ENCODE results near the gene CCDC50. TPM values are rescaled to one million over a fixed set of nuclear protein-coding genes. Genes with fewer than 3 reads are reported as not detected.
A peak's percentile ranks its signal among the peaks of the same experiment; 100 is the strongest.

CCDC50 gene
- total RNA-seq, 1 donor from 2014 or later, result 89.9 TPM

DNA sequence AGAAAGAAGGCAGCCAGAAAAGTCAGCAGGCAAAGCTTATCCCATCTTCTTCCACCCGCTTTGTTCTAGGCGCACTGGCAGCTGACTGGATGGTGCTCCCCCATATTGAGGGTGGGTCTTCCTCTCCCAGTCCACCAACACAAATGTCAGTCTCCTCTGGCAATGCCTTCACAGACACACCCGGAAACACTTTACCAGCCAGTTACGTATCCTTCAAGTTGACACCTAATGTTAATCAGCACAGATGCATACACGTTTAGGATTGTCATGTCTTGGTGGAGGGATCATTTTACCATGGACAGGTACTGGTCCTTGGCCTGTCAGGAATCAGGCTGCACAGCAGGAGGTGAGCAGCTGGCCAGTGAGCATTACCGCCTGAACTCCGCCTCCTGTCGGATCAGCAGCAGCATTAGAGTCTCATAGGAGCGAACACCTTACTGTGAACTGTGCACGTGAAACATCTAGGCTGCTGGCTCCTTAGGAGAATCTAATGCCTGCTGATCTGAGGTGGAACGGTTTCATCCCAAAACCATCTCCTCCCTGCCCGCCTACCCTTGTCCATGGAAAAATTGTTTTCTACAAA lies 72.7 kb downstream of the CCDC50 start:
- Mint-ChIP-seq H3K9me3 (ENCODE audit: unreplicated experiment) (peaks cover 6% of the 10 kb centered on the region), H3K4me1 (ENCODE audit: low read depth, unreplicated experiment) (peaks cover under 1% of the 10 kb centered on the region), H3K36me3 (ENCODE audit: low read depth, unreplicated experiment) (peaks cover 11% of the 10 kb centered on the region), H3K4me3 (ENCODE audit: unreplicated experiment) (no peak overlapping the region), H3K27me3 (ENCODE audit: low read depth, unreplicated experiment) (no peaks in the 10 kb centered on the region), H3K27ac (ENCODE audit: unreplicated experiment) (no peak overlapping the region)
- no peaks in the 10 kb centered on the region for H3K79me2 ChIP-seq (ENCODE audit: insufficient read depth, low read length)
- no peaks in the 10 kb centered on the region for H3K9me3 ChIP-seq (ENCODE audit: insufficient read depth, low read depth, low read length)
- no peak overlapping the region for H3K4me3 ChIP-seq (ENCODE audit: insufficient read depth, low read depth, low read length)
- TF ChIP-seq, protein P1, sequence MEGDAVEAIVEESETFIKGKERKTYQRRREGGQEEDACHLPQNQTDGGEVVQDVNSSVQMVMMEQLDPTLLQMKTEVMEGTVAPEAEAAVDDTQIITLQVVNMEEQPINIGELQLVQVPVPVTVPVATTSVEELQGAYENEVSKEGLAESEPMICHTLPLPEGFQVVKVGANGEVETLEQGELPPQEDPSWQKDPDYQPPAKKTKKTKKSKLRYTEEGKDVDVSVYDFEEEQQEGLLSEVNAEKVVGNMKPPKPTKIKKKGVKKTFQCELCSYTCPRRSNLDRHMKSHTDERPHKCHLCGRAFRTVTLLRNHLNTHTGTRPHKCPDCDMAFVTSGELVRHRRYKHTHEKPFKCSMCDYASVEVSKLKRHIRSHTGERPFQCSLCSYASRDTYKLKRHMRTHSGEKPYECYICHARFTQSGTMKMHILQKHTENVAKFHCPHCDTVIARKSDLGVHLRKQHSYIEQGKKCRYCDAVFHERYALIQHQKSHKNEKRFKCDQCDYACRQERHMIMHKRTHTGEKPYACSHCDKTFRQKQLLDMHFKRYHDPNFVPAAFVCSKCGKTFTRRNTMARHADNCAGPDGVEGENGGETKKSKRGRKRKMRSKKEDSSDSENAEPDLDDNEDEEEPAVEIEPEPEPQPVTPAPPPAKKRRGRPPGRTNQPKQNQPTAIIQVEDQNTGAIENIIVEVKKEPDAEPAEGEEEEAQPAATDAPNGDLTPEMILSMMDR (IDR thresholded peaks at IDR 0.05; ENCODE audit: insufficient read depth, low read depth, low read length), result no peak
- no peak for TF ChIP-seq EZH2 (IDR thresholded peaks at IDR 0.05; ENCODE audit: insufficient read depth, low read length)
- H3K27ac ChIP-seq (ENCODE audit: low read depth, low read length), result no peak overlapping the region
- H3K4me1 ChIP-seq (ENCODE audit: insufficient read depth, low read length), result no peaks in the 10 kb centered on the region
- FAIRE-seq (no peak), DNase-seq (ENCODE audit: low read depth) (no peak)
- H3K27me3 ChIP-seq (ENCODE audit: insufficient read depth, low read length), result no peaks in the 10 kb centered on the region
- no peaks in the 10 kb centered on the region for H4K20me1 ChIP-seq (ENCODE audit: insufficient read depth, low read length)
- H3K9ac ChIP-seq (ENCODE audit: low read length), result no peak overlapping the region
- H2AFZ ChIP-seq (ENCODE audit: low read depth, low read length), result no peak overlapping the region
- H3K36me3 ChIP-seq (ENCODE audit: insufficient read depth, low read length), result peaks cover 2% of the 10 kb centered on the region
- H3K4me2 ChIP-seq (ENCODE audit: low read length), result no peak overlapping the region

DNA sequence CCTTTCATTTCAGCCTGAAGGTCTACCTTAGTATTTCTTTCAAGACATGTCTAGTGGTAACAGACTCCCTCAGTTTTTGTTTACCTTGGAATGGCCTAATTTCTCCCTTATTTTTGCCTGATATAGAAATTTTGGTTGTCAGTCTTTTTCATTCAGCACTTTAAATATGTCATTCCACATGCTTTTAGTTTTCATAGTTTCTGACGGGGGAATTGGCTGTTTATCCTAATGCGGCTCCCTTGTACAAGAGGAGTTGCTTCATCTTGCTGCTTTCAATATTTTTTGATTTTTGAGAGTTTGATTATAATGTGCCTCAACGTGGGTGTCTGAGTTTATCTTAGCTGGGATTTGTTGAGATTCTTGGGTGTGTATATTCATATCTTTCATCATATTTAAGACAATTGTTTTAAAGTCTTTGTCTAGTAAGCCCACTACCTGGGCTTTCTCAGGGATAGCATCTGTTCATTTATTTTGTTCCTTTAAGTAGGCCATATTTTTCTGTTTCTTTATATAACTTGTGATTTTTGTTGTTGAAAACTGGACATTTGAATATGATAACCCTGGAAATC lies 80.7 kb downstream of the CCDC50 start:
- Histone ChIP-seq H3K4me3 (ENCODE audit: insufficient read depth, low read depth, low read length) (no peak overlapping the region), H3K4me2 (ENCODE audit: low read length) (no peak overlapping the region), H3K27me3 (ENCODE audit: insufficient read depth, low read length) (no peaks in the 10 kb centered on the region), H3K4me1 (ENCODE audit: insufficient read depth, low read length) (peaks cover 8% of the 10 kb centered on the region), H3K9me3 (ENCODE audit: insufficient read depth, low read depth, low read length) (no peaks in the 10 kb centered on the region), H3K27ac (ENCODE audit: low read depth, low read length) (no peak overlapping the region), H4K20me1 (ENCODE audit: insufficient read depth, low read length) (no peaks in the 10 kb centered on the region), H3K9ac (ENCODE audit: low read length) (no peak overlapping the region), H3K36me3 (ENCODE audit: insufficient read depth, low read length) (no peaks in the 10 kb centered on the region), H3K79me2 (ENCODE audit: insufficient read depth, low read length) (no peaks in the 10 kb centered on the region), H2AFZ (ENCODE audit: low read depth, low read length) (no peak overlapping the region)
- FAIRE-seq (no peak), DNase-seq (ENCODE audit: low read depth) (no peak)
- Mint-ChIP-seq H3K4me1 (ENCODE audit: low read depth, unreplicated experiment) (peaks cover 6% of the 10 kb centered on the region), H3K27ac (ENCODE audit: unreplicated experiment) (no peak overlapping the region), H3K27me3 (ENCODE audit: low read depth, unreplicated experiment) (no peaks in the 10 kb centered on the region), H3K4me3 (ENCODE audit: unreplicated experiment) (no peak overlapping the region), H3K36me3 (ENCODE audit: low read depth, unreplicated experiment) (no peaks in the 10 kb centered on the region), H3K9me3 (ENCODE audit: unreplicated experiment) (peaks cover 11% of the 10 kb centered on the region)
- TF ChIP-seq, protein P1 (IDR thresholded peaks at IDR 0.05; ENCODE audit: insufficient read depth, low read depth, low read length), result no peak
- TF ChIP-seq EZH2 (IDR thresholded peaks at IDR 0.05; ENCODE audit: insufficient read depth, low read length), result no peak

DNA sequence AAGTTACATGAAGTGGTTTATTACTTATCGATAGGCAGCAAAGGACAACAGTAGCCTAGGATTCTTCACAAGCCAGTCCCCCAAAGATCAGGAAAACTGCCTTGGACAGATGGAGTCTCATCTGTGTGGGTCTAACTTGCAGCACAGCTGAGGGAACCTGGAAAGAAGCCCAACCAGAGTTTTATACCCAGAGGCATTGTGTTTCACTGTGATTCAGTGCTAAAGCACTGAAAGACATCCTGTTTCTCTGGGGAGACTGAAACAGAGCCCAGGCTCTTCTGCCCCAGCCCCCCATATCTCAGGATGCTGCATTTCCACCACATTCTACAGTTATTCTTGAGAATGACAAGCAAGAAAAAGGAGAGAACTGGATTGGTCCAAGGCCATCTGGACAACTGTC lies 83.6 kb downstream of the CCDC50 start:
- H3K79me2 ChIP-seq (ENCODE audit: insufficient read depth, low read length), result no peaks in the 10 kb centered on the region
- no peaks in the 10 kb centered on the region for H4K20me1 ChIP-seq (ENCODE audit: insufficient read depth, low read length)
- peak overlapping the region; percentile 15 for H3K27ac ChIP-seq (ENCODE audit: low read depth, low read length)
- DNase-seq (ENCODE audit: low read depth), result peak; percentile 89
- no peaks in the 10 kb centered on the region for H3K27me3 Mint-ChIP-seq (ENCODE audit: low read depth, unreplicated experiment)
- peaks cover 6% of the 10 kb centered on the region for H3K4me1 Mint-ChIP-seq (ENCODE audit: low read depth, unreplicated experiment)
- H3K9me3 Mint-ChIP-seq (ENCODE audit: unreplicated experiment), result peaks cover 9% of the 10 kb centered on the region
- H3K36me3 ChIP-seq (ENCODE audit: insufficient read depth, low read length), result no peaks in the 10 kb centered on the region
- TF ChIP-seq, protein P1 (IDR thresholded peaks at IDR 0.05; ENCODE audit: insufficient read depth, low read depth, low read length), result no peak
- TF ChIP-seq EZH2 (IDR thresholded peaks at IDR 0.05; ENCODE audit: insufficient read depth, low read length), result no peak
- peak overlapping the region; percentile 35 for H2AFZ ChIP-seq (ENCODE audit: low read depth, low read length)
- H3K4me3 ChIP-seq (ENCODE audit: insufficient read depth, low read depth, low read length), result no peak overlapping the region
- H3K9me3 ChIP-seq (ENCODE audit: insufficient read depth, low read depth, low read length), result no peaks in the 10 kb centered on the region
- H3K9ac ChIP-seq (ENCODE audit: low read length), result peak overlapping the region; percentile 4
- no peaks in the 10 kb centered on the region for H3K27me3 ChIP-seq (ENCODE audit: insufficient read depth, low read length)
- no peak overlapping the region for H3K4me3 Mint-ChIP-seq (ENCODE audit: unreplicated experiment)
- peak overlapping the region; percentile 64 for H3K27ac Mint-ChIP-seq (ENCODE audit: unreplicated experiment)
- H3K4me2 ChIP-seq (ENCODE audit: low read length), result peak overlapping the region; percentile 57
- peaks cover 8% of the 10 kb centered on the region for H3K4me1 ChIP-seq (ENCODE audit: insufficient read depth, low read length)
- H3K36me3 Mint-ChIP-seq (ENCODE audit: low read depth, unreplicated experiment), result no peaks in the 10 kb centered on the region
- peak; percentile 17 for FAIRE-seq
